GM19035 (cell line): ENCODE data around the gene CSNK1D.
"Not testable (repeated sequence)": the region's sequence is repeated elsewhere in the genome, so short reads cannot be mapped to it uniquely, and the experiment has no call there.

Experiments
- ATAC-seq: cut with Tn5 transposase; IDR thresholded peaks from one replicate; pipeline ENCODE4 v1.9.1; 2021; ENCODE audit not compliant: unreplicated experiment

Gene CSNK1D

DNA sequence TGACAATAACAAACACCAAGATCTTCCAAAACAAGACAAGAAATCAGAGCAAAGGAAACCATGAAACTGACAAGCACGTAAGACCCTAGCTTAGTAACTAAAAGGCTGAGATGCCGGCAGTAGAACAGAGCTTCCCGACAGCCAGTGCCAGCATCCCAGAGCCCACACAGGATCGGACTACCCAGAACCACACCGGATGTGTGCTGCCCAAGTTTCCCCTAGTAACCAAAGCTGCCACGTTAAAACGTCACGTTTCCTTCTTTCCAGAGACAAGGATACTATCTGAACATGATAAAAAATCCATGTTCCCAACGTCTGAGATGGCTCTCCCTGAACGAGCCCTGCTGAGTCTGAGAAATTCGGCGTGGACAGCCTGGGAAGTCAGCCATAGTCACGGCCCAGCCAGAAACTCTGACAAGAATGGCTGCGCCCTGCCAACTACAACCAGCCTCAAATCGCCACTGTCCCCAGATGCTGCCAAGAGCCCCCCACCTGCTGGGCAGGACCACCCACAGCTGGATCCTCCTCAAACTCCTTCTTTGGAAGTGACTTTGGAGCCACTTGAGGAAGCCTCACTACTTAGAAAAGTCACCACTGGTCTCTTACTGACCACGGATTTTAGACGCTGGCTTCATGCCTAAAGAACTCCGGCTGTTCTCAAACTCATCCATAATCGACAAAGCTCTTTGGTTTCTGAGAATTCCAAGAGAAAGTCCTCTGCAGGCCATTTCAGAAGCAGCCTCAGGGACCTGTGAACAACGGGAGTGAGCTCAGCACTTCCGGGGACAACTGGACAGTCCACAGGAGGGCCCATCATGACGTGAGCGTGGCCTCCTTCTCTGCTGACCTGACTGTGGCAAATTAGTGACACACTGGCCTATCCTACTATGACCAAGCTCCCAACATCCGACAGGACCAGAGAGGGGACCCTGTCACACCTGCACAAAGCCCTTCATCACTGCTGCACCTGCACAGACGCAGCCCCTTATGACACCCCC lies 77.5 kb downstream of the CSNK1D start:
- ATAC-seq, result no peak

DNA sequence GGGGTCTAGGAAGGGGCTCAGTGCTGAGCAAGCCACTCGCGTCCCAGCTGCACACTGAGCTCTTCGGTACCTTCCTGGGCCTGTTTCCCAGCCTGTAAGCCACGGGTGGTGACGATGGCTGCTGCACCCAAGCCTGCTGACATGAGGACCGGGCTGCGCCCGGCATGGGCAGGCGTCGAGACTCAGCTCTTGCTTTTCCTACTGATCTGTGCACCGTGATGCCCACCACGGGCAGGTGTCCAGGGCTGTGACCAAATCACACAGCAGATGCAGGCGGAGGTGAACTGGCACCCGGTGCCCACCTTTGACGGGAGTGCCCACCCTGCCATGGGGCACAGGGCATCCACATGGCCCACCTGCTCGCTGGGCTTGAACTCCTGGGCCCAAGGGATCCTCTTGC lies 78.7 kb downstream of the CSNK1D start:
- no peak for ATAC-seq

DNA sequence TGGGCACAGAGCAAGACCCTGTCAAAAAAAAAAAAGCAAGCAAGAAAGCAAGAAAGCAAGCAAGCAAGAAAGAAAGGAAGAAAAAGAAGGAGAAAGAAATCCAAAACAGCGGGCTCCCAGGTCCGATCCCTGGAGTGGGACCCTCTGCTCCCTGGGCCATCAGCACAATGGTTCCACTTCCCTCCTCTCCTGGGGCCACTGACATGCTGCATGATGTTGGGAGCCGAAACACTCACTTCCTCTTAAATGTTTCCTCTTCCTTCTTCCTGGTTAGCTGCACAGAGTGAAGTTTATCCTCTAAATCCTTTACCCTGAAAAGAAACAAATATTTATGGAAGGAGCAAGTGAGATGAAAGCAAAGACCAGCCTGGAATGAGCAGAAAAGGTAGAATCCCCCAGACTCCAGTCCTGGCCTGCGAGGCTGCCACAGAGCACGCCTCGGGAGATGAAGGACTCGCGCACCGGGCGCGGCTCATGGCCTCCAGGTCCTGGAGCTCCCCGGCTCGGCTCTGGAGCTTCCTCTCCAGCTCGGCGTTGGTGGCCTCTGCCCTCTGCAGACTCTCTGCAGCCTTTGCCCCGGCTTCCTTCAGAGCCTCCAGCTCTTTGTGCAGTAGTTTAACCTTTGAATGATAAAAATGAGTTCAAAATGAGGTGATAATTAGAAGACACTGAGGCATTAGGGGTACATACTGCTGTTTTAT lies 79.8 kb downstream of the CSNK1D start:
- ATAC-seq, result no peak

DNA sequence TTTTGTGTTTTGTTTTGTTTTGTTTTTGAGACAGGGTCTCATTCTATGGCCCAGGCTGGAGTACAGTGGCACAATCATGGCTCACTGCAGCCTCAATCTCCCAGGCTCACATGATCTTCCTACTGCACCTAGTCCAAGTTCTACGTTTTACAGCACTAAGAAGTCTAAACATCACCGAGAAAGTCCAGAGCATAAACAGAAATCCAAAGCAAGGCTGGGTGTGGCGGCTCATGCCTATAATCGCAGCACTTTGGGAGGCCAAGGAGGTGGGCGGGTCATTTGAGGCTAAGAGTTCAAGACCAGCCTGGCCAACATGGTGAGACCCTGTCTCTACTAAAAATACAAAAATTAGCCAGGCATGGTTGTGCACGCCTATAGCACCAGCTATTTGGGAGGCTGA lies 80.5 kb downstream of the CSNK1D start:
- not testable (repeated sequence) for ATAC-seq
